Jurkat, Clone E6-1 (cell line): ENCODE results near the gene ADCY9.
"Not testable (repeated sequence)": the region's sequence is repeated elsewhere in the genome, so short reads cannot be mapped to it uniquely, and the experiment has no call there.

Experiments used
- DNase-seq: peaks from one replicate; pipeline ENCODE4 v3.0.0-alpha.2; 2011; ENCODE audit warnings: low read depth, low spot score
- H3K4me3 ChIP-seq: 2 replicates; pipeline ENCODE4 v1.5.1; 2011; ENCODE audit warnings: mild to moderate bottlenecking, low read length, control low read depth, moderate library complexity

ADCY9 gene

DNA sequence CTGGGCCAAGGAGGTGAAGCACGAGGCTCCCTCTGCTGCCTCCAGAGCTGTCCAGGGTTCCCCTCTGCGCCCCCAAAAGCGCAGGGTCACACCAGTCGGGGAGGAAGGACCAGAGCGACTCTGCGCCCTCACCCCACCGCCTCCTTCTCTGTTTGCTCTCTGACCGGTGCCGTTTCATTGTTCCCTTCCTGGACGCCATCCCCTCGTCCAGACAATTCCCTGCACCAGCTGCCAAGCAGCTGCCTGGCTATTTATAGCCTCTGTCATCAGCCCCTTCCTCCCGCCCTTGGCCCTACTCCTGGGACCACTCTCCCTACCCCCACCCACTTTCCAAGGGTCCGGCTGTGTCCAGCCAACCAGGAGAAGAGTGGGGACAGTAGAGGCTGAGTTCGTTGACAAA, 167.0 kb downstream of the ADCY9 start:
- DNase-seq: no peak
- no peak overlapping the region for H3K4me3 ChIP-seq

DNA sequence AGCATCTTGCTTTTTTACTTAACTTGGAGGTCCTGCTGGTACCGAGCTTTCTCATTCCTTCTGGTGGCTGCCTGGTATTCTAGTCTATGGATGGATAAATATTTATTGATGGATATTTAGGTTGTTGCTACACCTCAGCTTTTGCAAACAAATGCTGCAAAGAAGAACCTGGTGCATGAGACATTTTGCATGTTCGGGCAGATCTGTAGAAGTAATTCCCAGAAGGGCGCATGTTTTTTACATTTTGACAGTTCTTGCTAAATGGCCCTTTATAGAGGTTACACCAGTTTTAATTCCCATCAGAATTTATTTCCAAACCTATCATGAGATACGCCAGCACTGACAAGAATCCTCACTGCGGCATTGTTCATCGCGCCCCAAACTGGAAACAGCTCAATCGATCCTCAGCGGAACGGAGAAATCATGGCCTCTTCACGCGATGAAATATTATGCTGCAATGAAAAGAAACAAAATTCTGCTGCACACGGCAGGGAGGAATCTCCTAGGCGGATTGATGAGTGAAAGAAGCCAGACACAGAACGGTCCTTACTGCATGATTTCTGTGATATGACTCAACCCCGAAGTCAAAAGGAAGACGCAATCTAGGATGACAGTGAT, 167.8 kb downstream of the ADCY9 start:
- H3K4me3 ChIP-seq: no peak overlapping the region
- DNase-seq: no peak

DNA sequence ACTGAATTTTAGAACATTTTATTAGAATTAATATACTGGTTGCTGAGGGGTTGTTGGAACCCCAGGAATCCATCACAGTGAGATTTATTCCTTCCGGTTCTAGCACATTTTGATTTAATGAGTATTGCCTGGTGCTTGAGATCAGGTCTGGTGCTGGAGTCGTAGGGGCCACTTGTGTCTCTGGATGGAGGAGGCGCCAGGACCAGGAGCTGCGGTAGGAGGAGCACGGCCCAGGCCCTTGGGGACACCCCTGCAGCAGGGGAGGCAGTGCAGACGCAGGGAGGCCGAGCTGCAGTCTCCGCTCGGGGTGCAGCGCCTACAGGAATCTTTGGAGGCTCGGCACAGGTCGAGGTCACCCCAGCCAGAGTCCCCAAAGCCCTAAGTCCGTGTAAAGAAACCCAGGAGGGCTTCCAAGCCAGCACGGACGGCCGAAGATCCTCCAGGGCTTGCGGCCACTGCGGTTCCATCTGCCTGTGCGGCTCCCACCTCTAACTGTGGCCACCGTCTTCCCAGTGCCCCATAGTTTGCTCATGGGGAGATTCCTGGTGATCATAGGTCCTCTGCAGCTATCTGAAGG, 169.6 kb downstream of the ADCY9 start:
- no peak overlapping the region for H3K4me3 ChIP-seq
- DNase-seq: no peak

DNA sequence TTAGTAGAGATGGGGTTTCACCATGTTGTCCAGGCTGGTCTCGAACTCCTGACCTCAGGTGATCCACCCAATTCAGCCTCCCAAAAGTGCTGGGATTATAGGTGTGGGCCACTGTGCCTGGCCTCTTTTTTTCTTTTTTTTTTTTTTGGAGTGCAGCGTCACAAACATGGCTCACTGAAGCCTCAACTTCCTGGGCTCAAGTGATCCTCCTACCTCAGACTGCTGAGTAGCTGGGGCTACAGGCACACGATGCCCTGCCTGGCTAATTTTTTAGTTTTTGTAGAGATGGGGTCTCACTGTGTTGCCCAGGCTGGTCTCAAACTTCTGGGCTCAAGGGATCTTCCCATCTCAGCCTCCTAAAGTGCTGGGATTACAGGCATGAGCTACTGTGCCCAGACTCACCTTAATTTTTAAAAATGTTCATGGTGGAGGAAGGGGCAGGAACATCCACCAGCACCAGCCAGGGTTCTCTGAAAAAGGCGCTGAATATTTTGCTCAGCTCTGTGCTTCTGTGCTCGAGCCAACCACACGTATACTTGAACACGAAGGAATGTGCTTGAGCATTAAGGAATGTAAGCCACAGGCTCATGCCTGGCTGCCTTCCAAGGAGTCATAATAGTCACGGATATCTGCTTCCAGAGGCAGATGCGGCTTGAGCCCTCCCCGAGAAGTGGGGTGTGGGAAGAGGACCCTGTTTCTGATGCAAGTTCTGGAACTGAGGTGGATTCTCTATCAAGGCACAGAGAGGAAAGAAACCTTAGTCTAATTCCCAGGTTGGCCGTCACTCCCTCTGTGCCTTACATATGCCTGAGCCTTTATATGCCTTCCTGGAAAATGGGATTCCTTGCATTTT, 170.3 kb downstream of the ADCY9 start:
- H3K4me3 ChIP-seq: no peak overlapping the region
- DNase-seq: no peak

DNA sequence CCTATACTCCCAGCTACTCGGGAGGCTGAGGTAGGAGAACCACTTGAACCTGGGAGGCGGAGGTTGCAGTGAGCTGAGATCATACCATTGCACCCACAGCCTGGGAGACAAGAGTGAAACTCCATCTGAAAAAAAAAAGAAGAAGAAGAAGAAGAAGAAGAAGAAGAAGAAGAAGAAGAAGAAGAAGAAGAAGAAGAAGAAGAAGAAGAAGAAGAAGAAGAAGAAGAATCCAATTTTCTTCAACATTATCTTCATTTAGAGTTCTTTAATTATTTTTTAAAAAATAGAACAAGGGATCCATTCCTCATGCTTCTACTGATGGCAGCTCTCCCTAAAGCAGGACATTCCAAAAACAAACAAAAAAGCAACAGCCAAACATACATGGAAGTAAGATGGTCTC, 171.8 kb downstream of the ADCY9 start:
- DNase-seq, H3K4me3 ChIP-seq: not testable (repeated sequence)

DNA sequence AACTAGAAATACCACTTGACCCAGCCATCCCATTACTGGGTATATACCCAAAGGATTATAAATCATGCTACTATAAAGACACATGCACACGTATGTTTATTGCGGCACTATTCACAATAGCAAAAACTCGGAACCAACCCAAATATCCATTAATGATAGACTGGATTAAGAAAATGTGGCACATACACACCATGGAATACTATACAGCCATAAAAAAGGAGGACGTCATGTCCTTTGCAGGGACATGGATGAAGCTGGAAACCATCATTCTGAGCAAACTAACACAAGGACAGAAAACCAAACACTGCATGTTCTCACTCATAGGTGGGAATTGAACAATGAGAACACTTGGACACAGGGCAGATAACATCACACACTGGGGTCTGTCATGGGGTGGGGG, 174.1 kb downstream of the ADCY9 start:
- H3K4me3 ChIP-seq, DNase-seq: not testable (repeated sequence)

DNA sequence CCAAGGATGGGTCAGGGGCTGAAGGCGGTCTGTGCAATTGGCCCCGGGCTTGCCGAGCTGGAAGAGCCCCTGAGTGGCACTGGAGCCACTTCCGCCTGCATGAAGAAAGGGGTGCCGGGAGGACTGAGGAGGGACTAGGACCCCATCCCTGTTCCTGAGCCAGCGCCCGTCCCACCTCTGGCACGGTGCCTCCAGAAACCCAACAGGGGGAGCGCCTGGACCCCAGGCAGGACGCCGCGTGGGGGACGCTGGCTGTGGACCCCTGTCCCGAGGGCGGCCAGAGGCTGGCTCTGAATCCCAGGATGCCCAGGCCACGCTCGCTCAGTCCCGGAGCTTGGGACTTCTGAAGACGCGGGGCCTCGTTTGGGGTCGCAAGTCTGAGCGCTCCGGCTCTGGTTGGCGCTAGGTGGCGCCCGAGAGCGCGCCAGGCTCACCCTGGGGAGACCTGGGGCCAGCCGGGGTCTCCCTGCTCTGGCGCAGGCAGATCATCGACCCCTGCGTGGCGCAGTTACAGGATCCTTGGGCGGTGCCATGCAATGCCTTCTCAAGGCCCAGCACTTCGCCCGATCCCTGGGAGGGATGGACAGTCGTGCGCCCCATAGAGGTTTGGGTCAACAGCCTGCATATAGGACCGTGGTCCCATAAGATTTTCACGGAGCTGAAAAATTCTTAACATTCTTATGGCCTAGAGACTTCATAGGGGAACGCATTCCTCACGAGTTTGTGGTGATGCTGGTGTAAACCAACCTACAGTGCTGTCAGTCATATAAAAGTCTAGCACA, 177.2 kb downstream of the ADCY9 start:
- H3K4me3 ChIP-seq: no peak overlapping the region
- peak; percentile 20 for DNase-seq

DNA sequence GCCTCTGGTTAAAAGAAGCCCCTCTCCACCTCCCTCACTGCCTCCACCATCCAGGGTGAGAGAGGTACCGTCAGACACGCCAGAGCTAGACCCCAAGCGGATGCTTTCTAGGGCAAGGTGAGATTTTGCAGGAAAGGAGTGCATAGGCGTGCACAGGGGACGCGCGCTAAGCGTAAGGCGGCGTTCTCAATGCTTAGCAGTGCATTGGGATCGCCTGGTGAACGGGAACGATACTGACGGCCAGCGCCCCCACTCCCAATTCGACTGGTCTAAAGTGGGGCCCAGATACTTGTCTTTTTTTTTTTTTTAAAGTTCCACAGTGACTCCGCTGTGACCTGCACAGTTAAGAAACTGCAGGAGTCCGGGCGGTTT, 177.8 kb downstream of the ADCY9 start:
- no peak for DNase-seq
- H3K4me3 ChIP-seq: no peak overlapping the region

DNA sequence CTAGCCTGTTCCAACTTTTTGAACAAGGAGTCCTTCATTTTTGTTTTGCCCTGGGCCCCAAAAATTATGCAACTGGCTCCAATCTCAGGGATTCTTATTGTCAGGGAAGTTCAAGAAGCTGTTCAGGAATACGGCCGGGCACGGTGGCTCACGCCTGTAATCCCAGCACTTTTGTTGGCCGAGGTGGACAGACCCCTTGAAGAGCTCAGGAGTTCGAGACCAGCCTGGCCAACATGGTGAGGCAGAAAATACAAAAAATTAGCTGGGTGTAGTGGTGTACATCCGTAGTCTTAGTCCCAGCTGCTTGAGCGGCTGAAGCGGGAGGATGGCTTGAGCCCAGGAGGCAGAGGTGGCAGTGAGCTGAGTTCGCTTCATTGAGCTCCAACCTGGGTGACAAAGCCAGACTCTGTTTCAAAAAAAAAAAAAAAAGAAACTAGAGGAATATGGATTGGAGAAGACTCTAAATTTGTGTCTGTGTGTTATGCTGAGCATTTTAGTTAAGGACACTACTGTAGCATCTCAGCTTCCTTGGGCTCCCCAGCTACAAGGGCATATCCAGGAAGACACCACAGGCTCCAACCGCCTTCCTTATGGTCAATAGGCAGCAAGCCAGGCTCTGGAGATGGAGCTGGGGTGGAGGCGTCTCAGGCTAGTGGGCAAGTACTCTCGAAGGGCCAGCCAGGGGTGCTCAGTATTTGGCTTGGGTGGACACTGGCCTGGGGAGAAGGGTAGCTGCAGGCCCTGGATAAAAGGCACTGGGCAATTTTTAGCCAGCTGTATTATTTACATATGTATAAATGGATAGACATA, 179.0 kb downstream of the ADCY9 start:
- no peak overlapping the region for H3K4me3 ChIP-seq
- DNase-seq: no peak

DNA sequence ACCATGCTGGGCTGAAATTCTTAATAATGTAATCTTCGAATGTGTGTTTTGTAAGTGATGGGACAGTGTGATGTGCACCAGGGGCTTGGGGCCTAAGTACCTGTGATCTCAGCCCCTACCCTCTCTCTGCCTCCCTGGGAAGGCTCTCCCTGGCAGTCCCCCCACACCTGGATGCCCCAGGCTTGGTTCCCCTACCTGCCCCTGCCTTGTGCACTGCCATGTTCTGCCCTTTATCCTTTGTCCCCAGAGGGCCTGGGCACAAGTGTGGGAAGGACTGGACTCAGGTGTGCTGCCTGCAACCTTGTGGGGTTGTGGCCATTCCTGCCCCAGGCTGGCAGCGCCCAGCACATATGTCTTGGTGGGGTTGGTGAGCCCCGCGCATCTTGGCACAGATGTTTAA, 180.3 kb downstream of the ADCY9 start:
- no peak for DNase-seq

DNA sequence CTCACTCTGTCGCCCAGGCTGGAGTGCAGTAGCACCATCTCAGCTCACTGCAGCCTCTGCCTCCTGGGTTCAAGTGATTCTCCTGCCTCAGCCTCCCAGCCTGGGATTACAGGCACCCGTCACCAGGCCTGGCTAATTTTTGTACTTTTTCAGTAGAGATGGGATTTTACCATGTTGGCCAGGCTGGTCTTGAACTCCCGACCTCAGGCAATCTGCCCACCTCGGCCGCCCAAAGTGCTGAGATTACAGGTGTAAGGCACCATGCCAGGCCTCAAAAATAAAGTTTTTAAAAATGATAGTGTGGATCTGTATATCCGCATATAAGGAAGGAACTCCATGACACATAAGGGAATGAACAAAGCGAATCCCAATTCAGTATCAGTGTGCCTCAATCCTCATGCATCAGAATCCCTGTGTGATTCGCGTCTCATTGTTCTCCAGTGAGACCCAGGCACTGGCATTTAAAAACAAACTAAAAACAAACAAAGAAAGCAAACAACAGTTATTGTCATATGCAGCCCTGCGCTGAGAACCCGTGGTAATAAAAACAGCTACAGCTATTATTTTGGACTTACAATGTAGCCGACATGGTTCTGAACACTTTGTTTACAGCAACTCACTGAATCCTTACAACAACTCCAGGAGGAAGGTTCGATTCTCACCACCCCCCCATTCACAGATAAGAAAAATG, 181.6 kb downstream of the ADCY9 start:
- H3K4me3 ChIP-seq: no peak overlapping the region
- DNase-seq: no peak

More for the DNA sequence above, 180.3 kb downstream of the ADCY9 start:
- no peak overlapping the region for H3K4me3 ChIP-seq

DNA sequence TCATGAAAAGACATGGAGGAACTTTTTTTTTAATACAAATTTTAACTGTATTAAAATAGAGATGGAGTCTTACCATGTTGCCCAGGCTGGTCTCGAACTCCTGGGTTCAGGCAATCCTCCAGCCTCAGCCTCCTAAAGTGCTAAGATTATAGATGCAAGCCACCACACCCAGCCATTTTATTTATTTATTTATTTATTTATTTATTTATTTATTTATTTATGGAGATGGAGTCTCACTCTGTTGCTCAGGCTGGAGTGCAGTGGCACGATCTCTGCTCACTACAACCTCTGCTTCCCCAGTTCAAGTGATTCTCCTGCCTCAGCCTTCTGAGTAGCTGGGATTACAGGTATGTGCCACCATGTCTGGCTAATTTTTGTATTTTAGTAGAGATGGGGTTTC, 189.1 kb downstream of the ADCY9 start:
- H3K4me3 ChIP-seq, DNase-seq: not testable (repeated sequence)

DNA sequence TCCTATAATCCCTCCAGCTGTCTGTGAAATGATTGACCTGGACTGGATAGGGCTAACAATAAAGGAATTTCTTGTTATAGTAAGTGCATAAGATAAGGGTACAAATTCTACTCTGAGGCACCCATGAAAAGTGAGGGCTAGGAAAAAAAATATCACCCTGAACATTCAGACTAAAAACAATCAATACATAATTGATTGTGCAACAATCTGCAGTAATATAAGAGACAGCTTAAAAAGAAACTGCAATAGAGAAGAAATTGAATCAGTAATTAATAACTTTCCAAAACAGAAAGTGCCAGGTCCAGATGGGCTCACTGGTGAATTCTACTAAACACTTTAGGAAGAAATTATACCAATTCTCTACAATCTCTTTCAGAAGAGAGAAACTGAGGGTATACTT, 191.5 kb downstream of the ADCY9 start:
- DNase-seq: no peak
- H3K4me3 ChIP-seq: no peak overlapping the region

DNA sequence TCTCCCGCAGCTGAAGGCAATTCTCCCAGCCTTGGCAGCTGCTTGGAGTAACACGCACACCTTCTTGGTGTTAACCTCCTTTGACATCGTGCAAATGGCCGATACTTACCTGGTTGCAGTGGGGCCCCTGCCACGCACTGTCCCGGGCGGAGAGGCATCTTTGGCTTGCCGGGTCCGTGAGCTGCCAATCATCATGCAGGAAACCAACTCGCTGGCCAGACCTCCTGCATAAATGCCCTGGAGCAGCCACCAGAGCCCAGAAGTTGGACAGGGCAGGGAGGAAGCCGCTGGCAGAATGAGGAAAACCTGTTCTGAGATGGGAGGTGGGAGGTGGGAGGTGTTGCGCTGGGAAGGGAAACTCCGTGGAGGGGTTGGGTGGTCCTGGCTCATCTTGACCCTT, 194.0 kb downstream of the ADCY9 start:
- DNase-seq: no peak
- no peak overlapping the region for H3K4me3 ChIP-seq

DNA sequence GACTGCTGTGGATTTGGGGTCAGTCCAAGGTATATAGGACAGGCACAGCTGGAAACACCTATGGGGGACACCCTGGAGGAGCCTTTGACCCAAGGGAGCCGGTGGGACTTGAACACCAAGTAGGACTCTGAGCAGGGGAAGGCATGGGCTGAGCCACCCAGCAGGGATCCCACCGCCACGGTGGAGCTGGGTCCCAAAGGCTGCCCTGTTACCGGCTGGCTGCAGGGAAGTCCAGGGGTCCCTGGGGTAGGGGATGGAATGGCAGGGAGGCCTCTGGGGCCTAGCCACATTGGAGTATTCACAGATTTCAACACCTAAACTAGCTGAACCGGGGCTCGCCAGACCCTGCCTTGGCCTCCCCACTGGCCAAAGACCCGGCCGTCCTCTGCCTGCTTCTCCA, 196.0 kb downstream of the ADCY9 start:
- no peak for DNase-seq
- H3K4me3 ChIP-seq: no peak overlapping the region

DNA sequence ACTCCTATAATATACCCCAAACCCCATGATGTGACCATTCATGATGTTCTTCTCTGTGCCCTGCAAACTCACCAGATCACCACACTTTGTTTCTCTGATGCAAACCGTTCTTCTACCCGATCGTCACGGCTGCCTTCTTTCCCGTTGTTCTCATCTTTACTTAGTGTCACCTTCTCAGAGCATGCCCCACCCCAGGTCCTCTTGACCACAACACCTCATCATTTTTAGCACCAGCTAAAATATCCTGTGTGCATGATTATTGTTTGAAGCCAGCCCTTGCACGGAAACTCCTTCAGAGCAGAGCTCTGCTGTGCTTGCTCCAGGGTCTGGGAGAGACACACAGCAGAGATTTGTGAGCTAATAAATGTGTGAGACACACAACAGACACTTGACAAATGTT, 196.8 kb downstream of the ADCY9 start:
- no peak overlapping the region for H3K4me3 ChIP-seq
- no peak for DNase-seq

DNA sequence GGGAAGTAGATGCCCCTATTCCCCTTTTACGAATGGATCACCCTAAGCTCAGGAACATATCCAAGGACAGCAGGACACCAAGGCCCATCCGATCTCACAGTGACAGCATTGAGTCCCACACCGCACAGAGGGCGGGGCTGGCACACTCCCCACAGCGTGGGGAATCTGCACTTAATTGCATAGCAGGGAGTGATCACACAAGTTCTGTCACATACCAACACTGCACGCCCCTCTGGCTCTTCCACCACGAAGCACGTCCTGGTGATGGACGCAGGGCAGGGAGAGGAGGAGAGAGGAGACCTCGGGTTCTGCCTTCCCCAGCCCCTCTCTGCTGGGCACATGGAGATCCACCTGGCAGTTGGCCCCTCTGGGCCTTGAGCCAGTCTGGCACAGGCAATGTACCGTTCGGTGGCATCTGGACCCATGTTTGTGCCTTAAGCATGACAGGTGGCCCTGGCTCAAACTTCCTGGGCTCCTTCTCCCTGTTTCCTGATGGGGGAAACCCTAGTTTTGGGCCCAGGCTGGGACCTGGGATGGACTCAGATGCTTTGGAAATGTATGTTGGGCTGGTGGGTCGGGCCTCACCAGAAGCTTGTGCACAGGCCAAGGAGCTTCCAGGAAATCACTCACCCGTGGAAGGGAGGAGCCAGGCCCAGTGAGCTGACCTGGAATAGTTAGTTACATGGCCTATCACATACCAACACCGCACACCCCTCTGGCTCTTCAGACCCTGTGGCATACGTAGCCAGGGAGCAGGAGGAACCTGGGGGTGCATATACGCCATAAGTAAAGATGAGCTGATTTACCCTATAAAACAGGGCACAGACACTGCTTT, 200.6 kb downstream of the ADCY9 start:
- no peak overlapping the region for H3K4me3 ChIP-seq
- DNase-seq: no peak

DNA sequence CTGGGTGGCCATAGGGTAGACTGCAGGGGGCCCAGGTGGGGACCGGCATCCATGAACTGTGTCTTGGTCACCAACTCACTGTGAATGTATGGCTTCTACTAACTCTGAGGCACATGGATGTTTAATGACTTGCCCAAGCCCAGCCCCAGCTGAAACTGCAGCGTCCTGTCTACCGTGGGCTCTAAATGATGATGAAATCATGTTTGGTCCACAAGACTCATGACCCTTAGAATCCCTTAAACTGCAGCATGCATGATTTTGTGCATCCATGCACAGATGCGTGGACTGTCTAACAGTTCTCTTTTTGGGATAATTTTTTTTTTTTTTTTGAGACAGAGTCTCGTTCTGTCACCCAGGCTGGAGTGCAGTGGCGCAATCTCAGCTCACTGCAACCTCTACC, 203.3 kb downstream of the ADCY9 start:
- no peak for DNase-seq
- H3K4me3 ChIP-seq: no peak overlapping the region
